ENCODE results near the gene CGB7.
"Not testable (repeated sequence)": the region's sequence is repeated elsewhere in the genome, so short reads cannot be mapped to it uniquely, and the experiment has no call there.

DNA sequence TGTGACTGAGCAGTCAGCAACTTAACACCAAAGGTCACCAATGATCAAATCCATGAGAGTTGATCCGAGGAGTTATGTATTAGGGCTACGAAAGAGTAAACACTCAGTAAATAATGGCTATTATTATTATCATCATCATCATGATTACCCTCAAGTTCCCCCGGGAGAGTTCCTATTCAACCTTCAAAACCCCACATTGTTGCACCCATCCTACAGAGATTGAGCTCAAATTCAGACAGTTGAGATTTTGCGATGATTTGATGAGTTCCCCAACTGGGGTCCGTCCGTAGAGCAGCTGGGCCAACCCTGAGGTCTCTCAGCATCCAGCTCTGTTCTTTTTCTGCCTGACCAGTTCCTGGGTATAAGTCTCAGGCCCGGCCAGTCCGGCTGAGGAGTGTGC, 19.4 kb downstream of the CGB7 start:
- TF ChIP-seq, protein P1, sequence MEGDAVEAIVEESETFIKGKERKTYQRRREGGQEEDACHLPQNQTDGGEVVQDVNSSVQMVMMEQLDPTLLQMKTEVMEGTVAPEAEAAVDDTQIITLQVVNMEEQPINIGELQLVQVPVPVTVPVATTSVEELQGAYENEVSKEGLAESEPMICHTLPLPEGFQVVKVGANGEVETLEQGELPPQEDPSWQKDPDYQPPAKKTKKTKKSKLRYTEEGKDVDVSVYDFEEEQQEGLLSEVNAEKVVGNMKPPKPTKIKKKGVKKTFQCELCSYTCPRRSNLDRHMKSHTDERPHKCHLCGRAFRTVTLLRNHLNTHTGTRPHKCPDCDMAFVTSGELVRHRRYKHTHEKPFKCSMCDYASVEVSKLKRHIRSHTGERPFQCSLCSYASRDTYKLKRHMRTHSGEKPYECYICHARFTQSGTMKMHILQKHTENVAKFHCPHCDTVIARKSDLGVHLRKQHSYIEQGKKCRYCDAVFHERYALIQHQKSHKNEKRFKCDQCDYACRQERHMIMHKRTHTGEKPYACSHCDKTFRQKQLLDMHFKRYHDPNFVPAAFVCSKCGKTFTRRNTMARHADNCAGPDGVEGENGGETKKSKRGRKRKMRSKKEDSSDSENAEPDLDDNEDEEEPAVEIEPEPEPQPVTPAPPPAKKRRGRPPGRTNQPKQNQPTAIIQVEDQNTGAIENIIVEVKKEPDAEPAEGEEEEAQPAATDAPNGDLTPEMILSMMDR (IDR thresholded peaks at IDR 0.05): not testable (repeated sequence)
- not testable (repeated sequence) for TF ChIP-seq EP300, POLR2A, POLR2AphosphoS5 (IDR thresholded peaks at IDR 0.05)

All from sigmoid colon (tissue), 4 donors.